Pancreas (tissue), 10 donors: ENCODE data around the gene SPOCK1. TPM values are rescaled to one million over a fixed set of nuclear protein-coding genes. Genes with fewer than 3 reads are reported as not detected.

Experiments used
- ATAC-seq, 4 donors: fragments of 200-7000 bp; cut with Tn5 transposase; one replicate each; pipeline versions ENCODE4 v1.8.0 to v1.9.1; 2020; ENCODE audit warnings: mild to moderate bottlenecking in 4 of 4, moderate library complexity in 4 of 4
- DNase-seq, 6 donors: peaks; one replicate each; pipeline ENCODE4 v3.0.0-alpha.2; 2020
- FAIRE-seq: peaks from 2 replicates; lab custom pipeline; 2012; peaks lifted over from hg19 to GRCh38; lab: Jason Lieb, UNC
- H3K27ac ChIP-seq, 4 donors: fragments of 200-600 bp; sonication (generic); 1 replicate in 3 of 4; 2 replicates in 1 of 4; pipeline versions ENCODE4 v1.5.0 to v1.8.0; 2020
- H3K27me3 ChIP-seq, 4 donors: fragments of 200-600 bp; one replicate each; pipeline ENCODE4 v1.8.0; 2021
- H3K36me3 ChIP-seq, 3 donors: fragments of 200-600 bp; sonication (generic) in 1 of 3; one replicate each; pipeline versions ENCODE4 v1.5.0 to v1.8.0; 2020 to 2021
- H3K4me1 ChIP-seq, 3 donors: fragments of 200-600 bp; one replicate each; pipeline ENCODE4 v1.8.0; 2021
- H3K4me3 ChIP-seq, 4 donors: fragments of 200-600 bp; sonication (generic) in 2 of 4; one replicate each; pipeline versions ENCODE4 v1.5.0 to v1.8.0; 2020 to 2021
- H3K9me3 ChIP-seq, 4 donors: fragments of 200-600 bp; one replicate each; pipeline ENCODE4 v1.8.0; 2021
- CTCF ChIP-seq, 4 donors: fragments of 200-600 bp; sonication (generic) in 3 of 4; IDR thresholded peaks; one replicate each; pipeline versions ENCODE4 v1.5.0 to v1.8.0; 2021; ENCODE audit warnings: antibody characterized with exemption in 4 of 4
- WGBS, 2 donors: extraction: QIAGEN DNeasy Blood & Tissue Kit; methylation state at CpG; one replicate each; pipeline ENCODE4 v1.1.7; 2013; 5-methylcytosine and 5-hydroxymethylcytosine counted together
- intact Hi-C, 3 donors: fragments of 100-400 bp; cut with DNase I; formaldehyde crosslinking; loops; one replicate each; pipeline versions ENCODE4 v1.11.1 to v1.14.2; 2022
- polyA plus RNA-seq, 2 donors: library from polyadenylated mRNA; stranded (reverse); fragments of 200-250 nt; gene quantifications; one replicate each; pipeline ENCODE4 v1.2.3, GENCODE V29; 2013
- total RNA-seq, 6 donors: library from RNA; stranded (reverse); fragmentation: NEBNext Ultra II Directional in 4 of 6; extraction: Animal tissue kit (Norgen Biotek cat#: 25700) in 4 of 6; gene quantifications; one replicate each; pipeline versions ENCODE4 v1.2.1 to v1.2.4, GENCODE V29; 2021 to 2023
- donor health status: healthy with polysubstance abuse.
- donor health status: DM: no; HTN: no; CAD: no; lungs with moderate emphysema.
- donor health status: DM: no; HTN: no; CAD: no.
- donor health status: control.
- donor health status: control.
- donor health status: Bipolar disorder and iron deficiency.
- donor health status: DM: yes; HTN: yes; CAD: no.
- donor health status: DM: no; HTN: no; CAD: no.
- donor health status: DM: no; HTN: no; CAD: no.
- donor health status: DM: yes; HTN: yes; CAD: no.

SPOCK1 gene
- total and polyA plus RNA-seq, 8 donors = 1.7 to 16.5 (median 5.3) TPM

- 63 to 69% methylated on average over 2 of the region's 2 CpGs for WGBS, 2 donors
- H3K4me3 ChIP-seq = no peak overlapping the region
- H3K27me3 ChIP-seq = no peaks in the 10 kb centered on the region
- no peak for TF ChIP-seq CTCF (IDR thresholded peaks at IDR 0.05)
- H3K4me1 ChIP-seq = no peaks in the 10 kb centered on the region
- intact Hi-C loops = no loop called here
- no peak for ATAC-seq
- H3K9me3 ChIP-seq = no peaks in the 10 kb centered on the region
- no peak for DNase-seq
- FAIRE-seq = no peak
- H3K27ac ChIP-seq = no peak overlapping the region
- no peaks in the 10 kb centered on the region for H3K36me3 ChIP-seq
Measured at GRCh38 chr5:137401946-137402345, 97.2 kb downstream of the SPOCK1 start.

GRCh38 chr5:137400571-137400970, 98.6 kb downstream of the SPOCK1 start:
- no peaks in the 10 kb centered on the region for H3K36me3 ChIP-seq
- FAIRE-seq (no peak), ATAC-seq (no peak), DNase-seq (no peak)
- no peak overlapping the region for H3K27ac ChIP-seq
- 89% methylated on average over 5 of the region's 5 CpGs for WGBS, 2 donors
- H3K27me3 ChIP-seq = no peaks in the 10 kb centered on the region
- no peak overlapping the region for H3K4me3 ChIP-seq
- H3K4me1 ChIP-seq = no peaks in the 10 kb centered on the region
- intact Hi-C loops = no loop called here
- H3K9me3 ChIP-seq = no peaks in the 10 kb centered on the region
- no peak for TF ChIP-seq CTCF (IDR thresholded peaks at IDR 0.05)

GRCh38 chr5:137399911-137400310, 99.2 kb downstream of the SPOCK1 start:
- intact Hi-C loops = no loop called here
- 60 to 81% methylated on average over 3 of the region's 3 CpGs for WGBS, 2 donors
- FAIRE-seq (no peak), ATAC-seq (no peak), DNase-seq (no peak)
- H3K27ac ChIP-seq = no peak overlapping the region
- no peak overlapping the region for H3K4me3 ChIP-seq
- H3K36me3 ChIP-seq = no peaks in the 10 kb centered on the region
- TF ChIP-seq CTCF (IDR thresholded peaks at IDR 0.05) = no peak
- no peaks in the 10 kb centered on the region for H3K9me3 ChIP-seq
- H3K4me1 ChIP-seq = no peaks in the 10 kb centered on the region
- H3K27me3 ChIP-seq = no peaks in the 10 kb centered on the region

- TF ChIP-seq CTCF (IDR thresholded peaks at IDR 0.05) = no peak
- H3K36me3 ChIP-seq = no peaks in the 10 kb centered on the region
- FAIRE-seq (no peak), DNase-seq (no peak), ATAC-seq (no peak)
- intact Hi-C loops = no loop called here
- no peak overlapping the region for H3K27ac ChIP-seq
- H3K9me3 ChIP-seq = no peaks in the 10 kb centered on the region
- H3K27me3 ChIP-seq = no peaks in the 10 kb centered on the region
- WGBS, 2 donors = 63 to 79% methylated on average over 3 of the region's 3 CpGs
- no peak overlapping the region for H3K4me3 ChIP-seq
- no peaks in the 10 kb centered on the region for H3K4me1 ChIP-seq
Measured at GRCh38 chr5:137398751-137399150, 100.4 kb downstream of the SPOCK1 start.

GRCh38 chr5:137398154-137398553, 101.0 kb downstream of the SPOCK1 start:
- DNase-seq (no peak), ATAC-seq (no peak), FAIRE-seq (no peak)
- Histone ChIP-seq H3K4me3 (no peak overlapping the region), H3K27ac (no peak overlapping the region), H3K4me1 (no peaks in the 10 kb centered on the region), H3K9me3 (no peaks in the 10 kb centered on the region), H3K36me3 (no peaks in the 10 kb centered on the region), H3K27me3 (no peaks in the 10 kb centered on the region)
- intact Hi-C loops = no loop called here
- no peak for TF ChIP-seq CTCF (IDR thresholded peaks at IDR 0.05)
- WGBS, 2 donors = 50 to 62% methylated on average over 2 of the region's 2 CpGs
